ENCODE data around the gene ECEL1.

The ECEL1 gene

DNA sequence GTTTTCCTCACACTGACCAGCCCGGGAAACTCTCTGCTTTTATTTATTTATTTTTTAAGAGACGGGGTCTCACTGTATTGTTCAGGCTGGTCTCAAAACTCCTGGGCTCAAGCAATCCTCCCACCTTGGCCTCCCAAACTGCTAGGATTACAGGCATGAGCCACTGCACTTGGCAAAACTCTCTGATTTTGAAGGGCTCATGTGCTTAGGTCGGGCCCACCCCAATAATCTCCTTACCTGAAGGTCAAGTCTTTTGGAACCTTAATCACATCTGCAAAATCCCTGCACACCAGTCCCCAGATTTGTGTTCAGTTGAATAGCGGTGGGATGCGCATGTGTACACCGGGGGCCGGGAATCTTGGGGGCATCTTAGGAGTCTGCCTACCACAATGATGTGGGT is 7.7 kb upstream of the ECEL1 start:
- no peak for DNase-seq

DNA sequence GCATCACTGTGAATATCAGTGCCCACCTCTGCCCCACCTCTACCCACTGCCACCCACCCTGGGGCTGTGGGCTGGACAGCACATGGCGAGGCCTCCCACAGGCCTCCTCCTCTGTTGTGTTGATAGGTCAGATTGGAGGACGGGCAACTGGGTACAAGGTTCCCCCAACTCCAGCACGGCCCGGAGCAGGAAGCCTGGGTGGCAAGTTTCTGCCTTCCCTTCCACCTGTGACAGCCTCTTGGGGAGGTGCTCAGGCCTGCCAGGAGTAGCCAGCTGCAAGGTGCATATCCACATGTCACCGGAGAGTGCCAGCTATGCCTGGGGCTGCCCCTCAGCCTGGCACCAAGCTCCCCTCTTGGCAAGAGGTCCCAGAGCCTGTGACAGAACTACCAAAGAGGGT is 6.9 kb upstream of the ECEL1 start:
- no peak for DNase-seq

- no peak for DNase-seq
Observed at GRCh38 chr2:232493701-232494474, 6.3 kb upstream of the ECEL1 start.

DNA sequence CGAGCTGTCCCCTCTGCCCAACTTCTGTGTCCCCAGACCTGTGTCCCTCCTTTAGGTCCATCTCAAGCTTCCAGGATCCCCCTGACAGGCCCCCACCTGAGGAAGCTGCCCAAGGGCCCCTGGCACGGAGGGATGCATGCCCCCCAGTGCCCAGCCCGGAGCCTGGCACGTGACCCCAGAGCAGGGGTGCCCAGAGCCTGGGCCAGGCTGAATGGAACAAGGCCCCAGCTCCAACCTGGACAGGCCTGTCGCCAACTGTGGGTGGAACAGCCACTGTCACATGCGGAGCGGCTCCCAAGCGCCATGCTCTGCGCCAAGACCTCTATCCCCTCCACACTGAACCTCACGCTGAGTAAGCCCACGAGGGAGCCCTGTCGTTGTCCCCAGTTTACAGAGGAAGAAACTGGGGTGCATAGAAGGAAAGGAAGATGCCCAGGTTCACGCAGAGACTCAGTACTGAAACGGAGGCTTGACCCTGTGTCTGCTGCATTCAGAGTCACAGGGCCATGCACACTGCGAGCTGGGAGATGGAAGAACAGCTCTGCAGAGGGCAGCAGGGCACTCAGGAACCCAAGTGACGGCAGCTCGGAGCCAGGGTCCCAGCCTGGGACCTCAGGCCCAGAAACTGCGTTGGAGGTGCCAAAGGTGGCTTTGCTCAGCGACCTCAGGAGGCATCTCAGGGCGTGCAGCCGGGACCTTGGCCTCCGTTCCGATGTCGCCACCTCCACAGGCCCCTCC is 5.5 kb upstream of the ECEL1 start:
- DNase-seq = no peak

GRCh38 chr2:232492236-232492848 is 4.7 kb upstream of the ECEL1 start:
- no peak for DNase-seq

- DNase-seq = no peak
Observed at GRCh38 chr2:232491139-232491780, 3.6 kb upstream of the ECEL1 start.

- no peak for DNase-seq
Observed at GRCh38 chr2:232490221-232491138, 2.8 kb upstream of the ECEL1 start.

- no peak for DNase-seq
Observed at GRCh38 chr2:232489516-232490220, 2.0 kb upstream of the ECEL1 start.

DNA sequence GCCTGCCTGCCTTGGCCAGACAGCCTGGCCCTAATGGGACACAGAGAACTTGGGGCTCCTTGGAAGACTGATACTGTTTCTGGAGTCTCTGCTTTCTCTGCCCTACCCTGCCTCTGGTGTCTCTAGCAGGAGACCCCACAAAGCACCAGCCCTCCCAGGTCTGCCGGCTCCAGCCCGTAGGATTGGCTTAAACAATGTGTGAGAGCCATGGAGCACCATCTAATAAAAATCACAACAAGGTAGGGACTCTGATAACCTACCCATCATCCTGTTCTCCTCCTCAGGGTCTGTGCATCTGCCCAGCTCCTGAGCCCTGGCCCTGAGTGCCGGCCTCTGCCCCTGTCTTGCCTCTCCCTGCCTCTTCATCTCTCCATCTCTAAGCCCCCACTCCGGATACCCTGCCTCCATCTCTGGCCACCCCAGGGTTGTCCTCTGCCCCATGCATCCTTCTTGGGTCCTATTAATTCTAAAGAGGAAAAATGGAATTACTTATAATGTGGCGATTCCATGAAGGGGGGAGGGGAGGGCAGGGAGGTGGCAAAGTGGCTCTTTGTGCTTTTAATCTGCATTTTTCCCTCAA is 1.2 kb upstream of the ECEL1 start:
- no peak for DNase-seq

DNA sequence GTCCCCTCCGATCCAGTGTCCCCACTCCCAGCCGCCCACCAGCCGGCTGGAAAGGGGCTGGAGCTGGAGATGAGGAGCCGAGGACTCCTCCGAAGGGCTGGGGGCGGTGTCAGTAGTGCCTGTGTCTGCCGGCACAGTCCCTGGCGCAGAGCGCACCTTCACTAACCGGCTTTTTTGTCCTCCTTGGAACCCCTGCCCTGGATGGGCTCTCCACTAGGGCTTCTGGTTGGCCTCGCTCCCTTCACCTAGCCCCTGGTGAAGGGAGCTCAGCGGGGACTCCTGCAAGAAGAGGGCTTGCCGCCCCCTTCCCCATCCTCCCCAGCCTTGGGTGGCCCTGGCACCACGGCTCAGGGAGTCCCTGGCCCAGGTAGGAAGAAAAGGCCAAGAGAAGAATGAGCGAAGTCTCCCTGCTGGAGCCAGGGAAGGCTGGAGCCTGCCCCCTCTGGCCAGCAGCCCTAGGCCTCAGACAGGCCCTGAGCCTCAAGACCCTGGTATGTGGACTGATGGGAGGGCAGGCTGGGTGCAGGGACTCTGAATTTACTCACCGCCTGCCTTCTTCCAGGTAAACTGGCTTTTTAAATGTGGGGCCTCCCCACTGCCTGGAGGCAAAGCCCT is 570 bp upstream of the ECEL1 start:
- DNase-seq = no peak

DNA sequence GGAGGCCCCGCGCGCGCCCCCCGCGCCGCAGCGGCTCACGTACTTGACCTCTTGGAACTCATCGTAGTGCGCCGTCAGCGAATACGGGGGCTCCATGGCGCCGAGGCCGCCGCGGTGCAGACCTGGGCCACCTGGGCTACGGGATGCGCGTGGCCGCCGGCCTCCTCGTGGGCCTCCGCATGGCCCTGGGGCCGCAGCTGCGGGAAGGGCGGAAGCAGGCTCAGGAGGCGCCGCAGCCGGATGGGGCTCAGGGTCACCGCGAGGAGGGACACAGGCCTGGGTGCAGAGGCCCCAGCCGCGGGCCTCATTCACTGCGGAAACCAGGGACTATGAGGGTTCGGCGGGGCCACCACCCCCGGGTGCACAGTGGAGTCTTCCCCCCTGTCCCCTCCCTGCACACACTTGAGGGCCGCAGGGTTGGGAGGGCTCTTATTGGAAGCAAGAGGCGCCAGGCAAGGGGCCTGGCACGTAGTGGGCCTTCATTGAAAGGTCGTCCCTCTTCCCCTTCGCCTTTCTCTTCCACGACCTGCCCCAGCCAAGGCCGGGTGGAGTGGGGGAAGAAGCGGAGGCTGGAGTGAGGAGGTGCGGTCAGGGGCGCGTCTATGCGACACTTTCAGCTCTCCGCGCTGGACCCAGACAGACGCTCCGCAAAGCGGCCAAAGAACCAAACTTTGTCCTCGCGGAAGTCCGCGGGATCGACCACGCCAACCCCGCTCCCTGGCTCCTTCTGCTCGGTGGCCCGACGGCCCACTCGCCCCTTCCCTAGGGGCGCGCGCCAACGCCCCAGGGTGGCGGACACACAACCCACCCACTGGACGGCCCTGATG is 863 bp downstream of the ECEL1 start:
- DNase-seq = no peak

GRCh38 chr2:232485757-232486557 is 1.7 kb downstream of the ECEL1 start:
- no peak for DNase-seq

GRCh38 chr2:232485348-232485756 is 2.3 kb downstream of the ECEL1 start:
- no peak for DNase-seq

DNA sequence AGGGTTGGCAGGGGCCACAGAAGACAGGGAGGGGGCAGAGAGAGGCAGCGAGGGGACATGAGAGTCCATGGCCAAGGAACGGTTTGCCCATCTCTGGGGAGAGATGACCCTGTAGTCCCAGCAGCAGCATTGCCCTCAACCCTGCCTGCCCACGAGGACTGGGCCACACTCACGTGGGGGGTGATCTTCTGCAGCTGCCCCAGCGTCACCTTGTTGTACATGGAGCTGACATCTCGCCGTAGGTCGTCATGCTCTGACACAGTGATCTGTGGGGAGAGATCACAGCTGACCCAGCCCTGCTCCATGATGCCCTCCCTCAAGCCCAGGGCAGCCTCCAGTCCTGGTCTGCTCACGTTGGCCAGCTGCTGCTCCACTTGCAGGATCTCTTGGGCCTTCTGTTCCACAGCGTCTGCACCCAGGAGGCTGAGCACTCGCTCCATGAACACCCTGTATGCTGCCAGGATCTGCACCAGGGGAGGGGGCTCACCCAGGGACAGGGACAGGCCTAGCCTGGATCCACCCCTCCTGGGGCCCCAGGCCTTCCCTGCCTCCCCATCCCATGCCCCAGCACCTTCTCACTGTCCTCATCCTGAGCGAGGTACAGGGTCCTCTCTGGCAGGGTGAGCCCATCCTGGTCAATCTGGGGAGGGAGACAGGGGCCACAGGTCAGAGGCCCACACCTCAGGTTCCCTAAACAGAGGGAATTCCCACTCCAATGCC is 2.8 kb downstream of the ECEL1 start:
- no peak for DNase-seq

GRCh38 chr2:232483923-232484627 is 3.6 kb downstream of the ECEL1 start:
- no peak for DNase-seq

DNA sequence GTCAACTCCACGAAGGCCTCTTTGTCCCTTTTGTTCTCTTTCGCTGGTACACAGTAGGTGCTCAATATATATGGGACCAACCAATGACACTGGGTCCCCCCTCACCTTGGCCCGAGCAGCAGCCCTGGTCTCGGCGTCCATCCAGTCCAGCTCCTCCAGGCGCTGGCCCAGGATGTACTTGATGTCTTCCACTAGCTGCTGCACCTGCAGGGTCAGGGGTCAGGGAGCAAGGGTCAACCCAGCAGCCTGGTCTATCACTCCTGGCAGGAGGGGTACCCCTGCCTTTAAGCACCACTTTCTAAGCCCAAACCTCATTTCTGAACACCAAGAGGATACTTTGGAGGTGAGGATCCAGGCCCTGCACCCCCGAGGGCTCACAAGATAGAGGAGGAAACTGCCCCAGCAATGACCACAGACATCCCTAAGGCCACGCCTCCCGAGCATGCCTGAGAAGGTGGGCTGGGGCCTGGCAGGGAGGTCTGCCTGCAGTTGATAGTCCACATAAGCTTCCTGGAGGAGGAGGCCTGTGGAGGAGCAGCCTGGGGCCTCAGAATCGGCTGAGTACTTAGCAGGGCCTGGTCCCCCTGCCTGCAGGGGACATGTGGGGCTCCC is 4.2 kb downstream of the ECEL1 start:
- DNase-seq = no peak
